Stimulated activated CD4-positive, alpha-beta T cell treated with anti-CD3 and anti-CD28 coated beads, TNF-alpha, amount 100 ng/mL, for 24 hours (primary cell): ENCODE measurements around the gene CACNA1G.

Experiments used
- DNase-seq, 3 experiments: peaks; one replicate each; pipeline ENCODE4 v3.0.0-alpha.2; 2020; ENCODE audit warnings: low read depth in 3 of 3

Gene CACNA1G

DNA sequence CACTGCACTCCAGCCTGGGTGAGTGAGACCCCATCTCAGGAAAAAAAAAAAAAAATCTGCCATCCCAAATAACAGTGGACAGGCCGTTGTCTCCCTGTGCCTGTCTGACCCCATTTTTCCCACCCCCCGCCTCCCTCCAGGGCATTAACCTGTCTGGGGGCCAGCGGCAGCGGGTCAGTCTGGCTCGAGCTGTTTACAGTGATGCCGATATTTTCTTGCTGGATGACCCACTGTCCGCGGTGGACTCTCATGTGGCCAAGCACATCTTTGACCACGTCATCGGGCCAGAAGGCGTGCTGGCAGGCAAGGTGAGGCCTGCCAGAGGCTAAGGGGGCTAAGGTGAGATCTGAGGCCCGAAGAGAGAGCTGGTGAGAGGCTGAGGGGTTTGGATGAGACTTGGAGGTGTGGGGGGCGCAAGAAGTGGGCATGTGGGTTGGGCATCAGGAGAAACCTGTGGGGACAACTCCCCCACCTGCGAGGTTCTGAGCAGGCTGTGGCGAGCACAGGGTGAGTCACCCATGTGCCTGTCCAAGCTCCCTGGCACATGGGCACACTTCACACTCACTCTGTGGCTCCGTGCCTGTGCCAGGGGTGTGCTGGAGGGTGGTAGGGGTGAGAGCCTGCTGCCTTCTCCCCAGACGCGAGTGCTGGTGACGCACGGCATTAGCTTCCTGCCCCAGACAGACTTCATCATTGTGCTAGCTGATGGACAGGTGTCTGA lies 112.5 kb downstream of the CACNA1G start:
- no peak for DNase-seq

GRCh38 chr17:50675190-50675589 lies 114.7 kb downstream of the CACNA1G start:
- no peak for DNase-seq

DNA sequence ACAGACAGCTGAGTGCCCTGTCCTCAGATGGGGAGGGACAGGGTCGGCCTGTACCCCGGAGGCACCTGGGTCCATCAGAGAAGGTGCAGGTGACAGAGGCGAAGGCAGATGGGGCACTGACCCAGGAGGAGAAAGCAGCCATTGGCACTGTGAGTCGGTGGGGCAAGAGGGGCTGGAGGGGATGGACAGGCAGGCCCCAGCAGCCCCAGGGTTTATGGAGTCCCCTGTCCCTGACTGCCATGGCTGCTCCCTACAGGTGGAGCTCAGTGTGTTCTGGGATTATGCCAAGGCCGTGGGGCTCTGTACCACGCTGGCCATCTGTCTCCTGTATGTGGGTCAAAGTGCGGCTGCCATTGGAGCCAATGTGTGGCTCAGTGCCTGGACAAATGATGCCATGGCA lies 115.1 kb downstream of the CACNA1G start:
- DNase-seq = no peak

- DNase-seq = no peak
These were observed 115.8 kb downstream of the CACNA1G start for GRCh38 chr17:50676065-50676975.
